Liver (tissue), 3 donors: ENCODE measurements around the gene TRAPPC12.

Experiments used
- EGR1 ChIP-seq, 2 donors: IDR thresholded peaks; 2 replicates each; pipeline ENCODE4 v1.6.1; 2016 to 2018; ENCODE audit warnings: antibody characterized with exemption in 2 of 2, low read depth in 2 of 2
- GABPA ChIP-seq, 2 donors: IDR thresholded peaks in 1 of 2; conservative IDR thresholded peaks in 1 of 2; 2 replicates each; pipeline ENCODE4 v1.6.1; 2016; ENCODE audit warnings: antibody characterized with exemption in 2 of 2, mild to moderate bottlenecking in 1 of 2, moderate library complexity in 1 of 2
- JUND ChIP-seq, 2 donors: IDR thresholded peaks; 2 replicates each; pipeline ENCODE4 v1.6.1; 2016; ENCODE audit warnings: antibody characterized with exemption in 2 of 2
- RAD21 ChIP-seq, 2 donors: IDR thresholded peaks; 2 replicates each; pipeline ENCODE4 v1.6.1; 2016; ENCODE audit warnings: antibody characterized with exemption in 2 of 2, mild to moderate bottlenecking in 2 of 2
- RXRA ChIP-seq, 2 donors: IDR thresholded peaks; 2 replicates each; pipeline ENCODE4 v1.6.1; 2017 to 2018; ENCODE audit warnings: antibody characterized with exemption in 2 of 2, mild to moderate bottlenecking in 1 of 2
- SP1 ChIP-seq: IDR thresholded peaks from 2 replicates; pipeline ENCODE4 v1.6.1; 2018; ENCODE audit warnings: antibody characterized with exemption, mild to moderate bottlenecking
- TAF1 ChIP-seq: conservative IDR thresholded peaks from 2 replicates; pipeline ENCODE4 v1.6.1; 2016; ENCODE audit warnings: antibody characterized with exemption, mild to moderate bottlenecking
- YY1 ChIP-seq: IDR thresholded peaks from 2 replicates; pipeline ENCODE4 v1.6.1; 2016; ENCODE audit warnings: antibody characterized with exemption, mild to moderate bottlenecking
- TF ChIP-seq, protein P1 (sequence below): fragments of 150-350 bp; IDR thresholded peaks from 2 replicates; pipeline ENCODE4 v1.5.1; 2017; ENCODE audit warnings: improper control_type of control experiment, low read depth, low read length; ENCODE audit not compliant: missing input control
- TF ChIP-seq, protein P2 (sequence below): IDR thresholded peaks from 2 replicates; pipeline ENCODE4 v1.6.1; 2016; ENCODE audit warnings: antibody characterized with exemption
- TF ChIP-seq, protein P3 (sequence below): IDR thresholded peaks from 2 replicates; pipeline ENCODE4 v1.6.1; 2016; ENCODE audit warnings: antibody characterized with exemption
- donor health status: healthy.
- donor health status: healthy.

DNA sequence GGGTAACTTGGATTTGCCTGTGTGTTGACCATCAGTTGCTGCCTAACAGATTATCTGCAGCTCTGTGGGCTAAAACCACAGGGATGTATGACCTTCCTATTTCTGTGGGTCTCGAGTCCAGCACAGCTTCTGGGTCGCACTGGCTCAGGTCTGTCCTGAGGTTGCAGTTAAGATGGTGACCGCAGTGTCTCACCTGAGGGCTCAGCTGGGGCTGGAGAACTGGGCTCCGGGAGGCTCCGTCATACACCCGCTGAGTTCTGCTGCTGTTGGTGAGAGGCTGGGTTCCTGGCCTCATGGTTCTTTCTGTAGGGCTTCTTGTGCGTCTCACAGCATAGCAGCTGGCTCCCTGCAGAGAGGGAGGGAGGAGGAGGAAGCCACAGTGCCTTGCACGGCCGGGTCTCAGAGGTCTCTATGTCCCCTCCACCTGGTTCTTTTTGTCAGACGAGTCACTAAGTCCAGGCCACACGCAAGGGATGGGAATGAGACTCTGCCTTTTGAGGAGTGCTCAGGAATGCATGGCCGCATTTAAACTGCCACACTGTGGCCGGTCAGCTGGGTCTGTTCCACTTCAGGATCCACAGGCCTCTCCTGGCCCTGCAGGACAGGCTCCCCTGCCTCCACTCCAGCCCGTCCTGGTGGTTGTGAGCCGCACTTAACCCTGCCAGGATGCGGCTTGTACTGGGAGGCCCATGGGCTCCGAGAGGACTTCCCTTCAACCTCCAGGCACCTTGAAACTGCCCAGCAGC, 72.6 kb downstream of the TRAPPC12 start:
- TF ChIP-seq SP1 (no peak), YY1 (no peak), RAD21 (IDR thresholded peaks at IDR 0.05) (no peak), TAF1 (no peak), RXRA (IDR thresholded peaks at IDR 0.05) (no peak), GABPA (IDR thresholded peaks at IDR 0.05 in 1 of 2, conservative IDR thresholded peaks at IDR 0.05 in 1 of 2) (no peak), EGR1 (IDR thresholded peaks at IDR 0.05; ENCODE audit: low read depth in 2 of 2) (no peak), JUND (IDR thresholded peaks at IDR 0.05) (no peak)
- TF ChIP-seq, protein P1, sequence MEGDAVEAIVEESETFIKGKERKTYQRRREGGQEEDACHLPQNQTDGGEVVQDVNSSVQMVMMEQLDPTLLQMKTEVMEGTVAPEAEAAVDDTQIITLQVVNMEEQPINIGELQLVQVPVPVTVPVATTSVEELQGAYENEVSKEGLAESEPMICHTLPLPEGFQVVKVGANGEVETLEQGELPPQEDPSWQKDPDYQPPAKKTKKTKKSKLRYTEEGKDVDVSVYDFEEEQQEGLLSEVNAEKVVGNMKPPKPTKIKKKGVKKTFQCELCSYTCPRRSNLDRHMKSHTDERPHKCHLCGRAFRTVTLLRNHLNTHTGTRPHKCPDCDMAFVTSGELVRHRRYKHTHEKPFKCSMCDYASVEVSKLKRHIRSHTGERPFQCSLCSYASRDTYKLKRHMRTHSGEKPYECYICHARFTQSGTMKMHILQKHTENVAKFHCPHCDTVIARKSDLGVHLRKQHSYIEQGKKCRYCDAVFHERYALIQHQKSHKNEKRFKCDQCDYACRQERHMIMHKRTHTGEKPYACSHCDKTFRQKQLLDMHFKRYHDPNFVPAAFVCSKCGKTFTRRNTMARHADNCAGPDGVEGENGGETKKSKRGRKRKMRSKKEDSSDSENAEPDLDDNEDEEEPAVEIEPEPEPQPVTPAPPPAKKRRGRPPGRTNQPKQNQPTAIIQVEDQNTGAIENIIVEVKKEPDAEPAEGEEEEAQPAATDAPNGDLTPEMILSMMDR = no peak
- TF ChIP-seq, protein P2, sequence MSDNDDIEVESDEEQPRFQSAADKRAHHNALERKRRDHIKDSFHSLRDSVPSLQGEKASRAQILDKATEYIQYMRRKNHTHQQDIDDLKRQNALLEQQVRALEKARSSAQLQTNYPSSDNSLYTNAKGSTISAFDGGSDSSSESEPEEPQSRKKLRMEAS = no peak
- TF ChIP-seq, protein P3, sequence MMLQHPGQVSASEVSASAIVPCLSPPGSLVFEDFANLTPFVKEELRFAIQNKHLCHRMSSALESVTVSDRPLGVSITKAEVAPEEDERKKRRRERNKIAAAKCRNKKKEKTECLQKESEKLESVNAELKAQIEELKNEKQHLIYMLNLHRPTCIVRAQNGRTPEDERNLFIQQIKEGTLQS = no peak
